GM04503 (cell line): ENCODE data around the gene CHMP4B.

ENCODE experiments used
- DNase-seq: peaks from one replicate; pipeline ENCODE4 v3.0.0-alpha.2; 2012; ENCODE audit warnings: low read depth

Gene CHMP4B

DNA sequence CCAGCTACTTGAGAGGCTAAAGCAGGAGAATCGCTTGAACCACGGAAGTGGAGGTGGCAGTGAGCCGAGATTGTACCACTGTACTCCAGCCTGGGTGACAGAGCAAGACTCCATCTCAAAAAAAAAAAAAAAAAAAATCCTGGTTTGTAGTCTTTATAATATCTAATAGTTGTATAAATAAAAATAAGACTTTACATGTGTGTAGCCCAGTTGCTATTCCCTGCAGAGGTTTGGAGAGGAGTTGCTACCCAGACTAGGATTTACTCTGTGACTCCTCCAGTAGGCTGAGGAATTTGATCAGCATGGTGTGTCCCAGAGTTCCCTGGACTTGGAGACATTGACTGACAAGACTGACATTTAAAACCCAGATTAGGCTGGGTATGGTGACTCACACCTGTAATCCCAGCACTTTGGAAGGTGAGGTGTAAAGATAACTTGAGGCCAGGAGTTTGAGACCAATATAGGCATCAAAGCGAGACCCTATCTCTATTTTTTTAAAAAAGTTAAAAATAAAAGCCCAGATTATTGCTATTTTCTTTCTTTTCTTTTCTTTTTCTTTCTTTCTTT lies 10.2 kb downstream of the CHMP4B start:
- DNase-seq, result no peak

- no peak for DNase-seq
These were observed 11.3 kb downstream of the CHMP4B start for GRCh38 chr20:33822423-33822822.

- DNase-seq, result no peak
These were observed 11.8 kb downstream of the CHMP4B start for GRCh38 chr20:33822991-33823390.

DNA sequence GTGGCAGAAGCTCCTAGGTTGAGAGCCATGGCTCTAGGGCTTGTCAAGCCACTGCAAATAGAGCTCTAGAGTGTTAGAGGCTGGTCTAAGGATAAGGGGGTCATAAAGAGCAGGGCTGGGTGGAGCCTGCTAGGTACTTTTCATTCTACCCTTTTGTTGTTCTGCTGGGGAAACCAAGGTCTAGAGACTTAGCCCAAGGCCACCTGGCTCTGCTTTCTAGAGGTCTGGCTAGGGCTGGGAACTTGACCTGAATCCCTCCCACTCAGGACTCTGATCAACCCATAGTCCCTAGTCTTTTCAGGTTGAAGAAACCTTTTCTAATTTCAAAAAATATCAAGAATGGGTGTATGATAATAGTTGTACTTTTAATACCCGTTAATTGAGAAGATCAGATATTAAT lies 13.7 kb downstream of the CHMP4B start:
- no peak for DNase-seq

- DNase-seq, result no peak
These were observed 14.5 kb downstream of the CHMP4B start for GRCh38 chr20:33825340-33826269.

GRCh38 chr20:33826270-33826897 lies 15.2 kb downstream of the CHMP4B start:
- no peak for DNase-seq

DNA sequence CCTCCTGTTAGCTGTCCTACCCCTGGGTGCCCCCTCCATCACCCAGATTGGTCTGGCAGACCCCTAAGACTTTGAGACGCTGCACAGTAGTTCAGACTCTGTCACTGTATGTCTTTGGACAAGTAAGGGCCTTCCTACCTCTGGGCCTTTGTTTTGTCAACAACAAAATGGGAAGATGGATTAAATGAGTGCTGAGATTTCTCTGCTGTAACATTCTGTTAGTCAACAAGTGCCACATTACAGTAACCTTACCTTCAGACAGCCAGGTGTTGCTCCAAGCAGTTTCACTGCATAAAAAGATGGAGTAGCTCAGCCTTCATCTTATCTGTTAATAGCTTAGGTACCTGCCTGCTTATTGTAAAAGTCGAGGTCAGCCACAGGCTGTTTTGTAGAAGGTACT lies 16.0 kb downstream of the CHMP4B start:
- DNase-seq, result no peak

DNA sequence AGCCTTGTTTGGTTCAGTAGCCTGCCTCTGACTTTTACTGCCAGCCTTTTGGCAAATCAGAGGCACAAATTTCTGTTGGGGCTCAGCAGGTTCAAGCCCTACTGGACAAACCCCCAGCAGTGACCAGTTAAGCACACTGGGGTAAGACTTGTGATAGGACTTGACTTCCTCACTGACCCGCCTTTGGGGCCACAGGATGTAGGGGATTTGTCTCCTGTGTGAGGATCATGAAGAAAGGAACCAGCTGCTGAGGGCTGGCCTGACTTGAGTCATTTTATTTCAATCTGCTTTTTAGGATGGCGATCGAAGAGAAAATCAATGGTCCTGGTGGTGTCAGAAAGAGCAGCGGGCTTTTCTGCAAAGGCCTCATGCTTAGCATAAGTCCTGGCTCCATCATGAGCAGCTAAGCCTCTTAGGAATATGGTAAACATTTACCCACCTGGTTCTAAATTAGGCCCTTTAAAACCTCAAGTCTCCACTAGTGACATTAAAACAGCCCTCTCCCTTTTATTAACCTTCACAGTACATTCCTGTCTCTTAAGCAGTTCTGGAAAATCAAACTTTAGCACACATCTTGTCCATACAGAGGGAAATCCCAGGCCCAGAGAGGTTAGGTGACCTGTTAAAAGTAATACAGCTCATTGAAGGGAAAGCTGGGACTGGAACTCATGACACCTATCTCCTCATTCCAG lies 16.6 kb downstream of the CHMP4B start:
- DNase-seq, result no peak

DNA sequence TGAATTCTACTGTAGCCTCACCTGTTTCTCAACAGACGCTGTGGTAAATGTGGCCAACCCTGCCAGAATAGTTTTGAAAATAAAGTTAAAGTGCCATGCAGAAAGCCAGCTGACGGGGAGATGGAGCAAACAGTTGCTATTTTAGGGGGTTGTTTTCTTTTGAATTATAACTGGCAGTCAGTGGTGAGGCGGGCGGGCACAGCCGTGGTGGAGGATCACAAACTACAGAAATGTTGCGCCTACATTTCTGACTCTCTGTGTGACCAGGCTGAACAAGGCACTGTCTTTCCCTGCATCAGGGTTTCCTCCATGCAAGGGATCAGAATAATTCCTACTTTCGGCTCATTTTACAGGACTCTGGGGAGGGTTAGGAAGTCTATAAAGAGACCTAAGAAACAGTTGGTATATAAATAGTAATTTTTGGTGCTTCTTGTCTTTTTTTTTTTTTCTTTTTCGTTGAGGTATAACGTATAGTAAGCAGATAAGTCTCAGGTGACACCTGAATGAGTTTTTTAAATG lies 17.2 kb downstream of the CHMP4B start:
- no peak for DNase-seq

DNA sequence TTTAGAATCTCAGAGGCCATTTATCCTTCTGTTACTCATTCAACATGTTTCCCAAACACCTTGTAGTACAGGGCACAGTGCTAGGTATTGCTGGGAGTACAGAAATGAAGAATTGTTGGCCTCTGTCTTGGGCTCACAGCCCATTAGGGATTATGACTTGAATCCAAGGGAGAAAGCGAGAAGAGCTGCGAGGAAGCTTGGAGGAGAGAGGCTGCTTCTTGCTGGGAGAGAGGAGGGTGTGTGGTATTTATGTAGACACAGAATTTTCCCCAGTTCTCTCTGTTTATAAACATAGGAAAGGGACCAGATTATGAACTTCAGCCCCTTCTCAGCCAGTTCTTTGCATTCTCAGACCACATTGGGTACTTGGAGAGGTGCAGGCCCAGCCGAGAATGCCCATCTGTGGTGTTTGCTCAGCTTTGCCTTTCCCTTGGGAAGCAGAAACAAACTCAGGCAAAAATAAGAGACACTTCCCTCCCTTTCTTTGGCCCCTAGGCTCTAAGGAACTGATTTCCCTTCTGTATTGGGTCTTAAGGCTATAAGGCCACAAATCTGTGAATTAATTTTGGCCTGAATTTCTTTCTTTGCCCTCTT lies 17.9 kb downstream of the CHMP4B start:
- no peak for DNase-seq

GRCh38 chr20:33829636-33830035 lies 18.5 kb downstream of the CHMP4B start:
- no peak for DNase-seq

GRCh38 chr20:33830371-33830770 lies 19.2 kb downstream of the CHMP4B start:
- no peak for DNase-seq

DNA sequence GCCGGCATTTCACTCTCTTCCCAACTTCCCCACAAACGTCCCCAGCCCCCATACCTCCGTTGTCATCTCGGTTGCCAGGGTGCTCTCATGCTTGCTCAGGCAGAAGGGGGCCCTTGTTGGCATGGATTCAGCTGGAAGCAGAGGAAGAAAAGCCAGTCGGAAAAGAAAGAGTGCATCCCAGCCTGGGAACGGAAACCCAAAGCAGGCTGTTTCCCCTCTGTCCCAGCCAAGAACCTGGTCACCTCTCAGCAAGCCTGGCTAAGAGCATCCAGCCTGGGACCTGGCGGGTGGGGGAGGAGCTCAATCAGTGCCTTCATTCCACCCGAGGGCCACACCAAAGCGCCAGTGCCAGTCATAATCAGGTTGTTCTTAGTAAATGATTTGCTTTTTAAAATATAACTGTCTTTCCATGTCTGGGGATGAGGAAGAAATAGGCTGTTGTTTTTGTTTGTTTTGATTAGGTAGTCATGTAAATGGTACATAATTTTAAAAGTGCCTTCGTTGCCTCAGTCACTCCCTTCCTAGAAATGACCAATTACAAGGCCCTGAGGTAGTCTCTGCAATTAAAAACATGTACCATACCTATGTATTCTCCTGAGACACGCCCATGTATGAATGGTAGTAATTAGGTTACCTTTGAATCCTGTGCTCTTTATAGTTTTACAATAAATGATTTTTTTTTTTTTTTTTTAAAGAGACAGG lies 21.1 kb downstream of the CHMP4B start:
- no peak for DNase-seq

- no peak for DNase-seq
These were observed 22.2 kb downstream of the CHMP4B start for GRCh38 chr20:33833333-33833732.

GRCh38 chr20:33835615-33836172 lies 24.5 kb downstream of the CHMP4B start:
- DNase-seq, result no peak

- DNase-seq, result no peak
These were observed 25.1 kb downstream of the CHMP4B start for GRCh38 chr20:33836277-33836676.

- DNase-seq, result no peak
These were observed 26.1 kb downstream of the CHMP4B start for GRCh38 chr20:33837096-33837830.

DNA sequence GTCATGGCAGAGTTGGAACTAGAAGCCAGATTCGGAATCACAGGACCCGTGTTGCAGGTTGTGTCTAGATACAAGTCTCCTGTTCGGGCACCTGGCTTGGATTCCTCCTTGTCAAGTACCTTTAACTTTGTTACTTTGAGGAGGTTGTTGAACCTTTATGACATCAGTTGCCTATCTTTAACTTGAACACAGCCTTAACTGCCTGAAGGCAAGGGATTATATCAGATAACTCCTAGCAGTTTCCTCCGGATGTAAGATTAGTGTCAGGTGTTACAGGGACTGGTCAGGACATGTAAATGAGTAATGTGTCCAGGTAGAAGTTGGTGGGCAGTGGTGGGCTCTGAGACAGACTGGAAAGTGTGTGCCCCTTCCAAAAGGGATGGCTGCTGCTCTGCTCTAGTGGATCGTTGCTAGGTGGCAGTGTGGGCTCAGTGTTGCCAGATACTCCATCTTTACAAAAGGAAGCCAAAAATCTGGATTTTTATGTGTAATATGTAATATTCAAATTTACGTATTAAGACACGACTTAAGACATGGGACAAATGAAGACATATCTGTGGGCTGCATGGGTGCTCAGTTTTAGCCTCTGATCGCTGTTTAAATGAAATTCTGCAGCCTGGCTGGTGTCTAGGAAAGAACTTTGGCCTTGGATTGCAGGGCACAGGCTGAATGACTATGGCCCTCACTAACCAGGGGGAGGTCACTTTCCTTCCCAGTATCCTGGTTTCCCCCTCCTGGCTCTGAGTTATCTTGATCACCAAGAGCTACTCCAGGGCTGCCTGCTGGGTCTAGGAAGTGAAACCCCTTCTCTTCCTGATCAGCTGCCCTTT lies 27.1 kb downstream of the CHMP4B start:
- DNase-seq, result no peak

DNA sequence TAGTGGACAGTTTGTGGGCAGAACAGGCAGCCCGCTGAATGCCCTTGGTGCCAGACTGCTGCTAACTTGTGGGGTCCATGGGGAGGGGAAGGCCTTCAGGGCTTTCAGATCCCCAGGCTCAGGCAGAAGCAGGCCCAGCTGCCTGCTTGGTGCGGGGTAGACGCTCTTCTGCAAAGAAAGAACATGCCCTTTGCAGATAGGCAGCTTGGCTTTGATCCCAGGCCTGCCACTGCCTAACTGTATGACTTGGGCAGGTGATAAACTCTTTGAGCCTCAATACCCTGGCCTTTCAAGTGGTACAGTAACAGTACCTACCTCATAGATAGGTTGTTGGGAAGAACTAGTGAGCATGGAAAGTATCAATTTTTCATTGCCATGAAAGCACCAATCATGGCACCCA lies 28.4 kb downstream of the CHMP4B start:
- no peak for DNase-seq
